ENCODE results near the gene CMTM7.
"Not testable (repeated sequence)": the region's sequence is repeated elsewhere in the genome, so short reads cannot be mapped to it uniquely, and the experiment has no call there.

CMTM7 gene

GRCh38 chr3:32460817-32461496 lies 69.3 kb downstream of the CMTM7 start:
- DNase-seq, result not testable (repeated sequence)

DNA sequence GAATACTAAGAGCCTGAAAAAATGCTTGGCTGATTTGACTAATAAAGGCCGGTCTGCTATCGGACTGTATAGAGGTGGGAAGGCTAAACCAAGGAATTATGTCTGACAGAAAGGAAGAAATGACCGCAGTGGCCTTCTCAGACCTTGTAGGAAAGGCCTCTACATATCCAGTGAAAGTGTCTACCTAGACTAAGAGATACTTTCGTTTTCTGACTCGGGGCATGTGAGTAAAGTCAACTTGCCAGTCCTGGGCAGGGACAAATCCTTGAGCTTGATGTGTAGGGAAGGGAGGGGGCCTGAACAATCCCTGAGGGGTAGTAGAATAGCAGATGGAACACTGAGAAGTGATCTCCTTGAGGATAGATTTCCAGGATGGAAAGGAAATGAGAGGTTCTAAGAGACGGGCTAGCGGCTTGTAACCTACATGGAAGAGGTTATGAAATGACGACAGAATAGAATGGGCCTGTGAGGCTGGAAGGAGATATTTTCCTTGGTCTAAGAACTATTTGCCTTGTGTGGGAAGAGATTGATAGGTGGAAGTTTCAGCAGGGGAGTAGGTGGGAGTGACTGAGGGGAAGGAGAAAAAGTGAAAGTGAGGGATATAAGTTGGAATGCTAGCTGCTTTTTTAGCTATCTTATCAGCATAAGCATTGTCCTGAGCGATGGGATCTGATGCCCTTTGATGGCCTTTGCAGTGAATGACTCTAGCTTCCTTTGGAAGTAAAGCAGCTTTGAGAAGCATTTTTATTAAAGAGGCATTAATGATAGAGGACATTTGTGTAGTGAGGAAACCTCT lies 70.7 kb downstream of the CMTM7 start:
- DNase-seq, result not testable (repeated sequence)

GRCh38 chr3:32463415-32463814 lies 71.8 kb downstream of the CMTM7 start:
- not testable (repeated sequence) for DNase-seq

- not testable (repeated sequence) for DNase-seq
Measured at GRCh38 chr3:32464726-32465125, 73.1 kb downstream of the CMTM7 start.

DNA sequence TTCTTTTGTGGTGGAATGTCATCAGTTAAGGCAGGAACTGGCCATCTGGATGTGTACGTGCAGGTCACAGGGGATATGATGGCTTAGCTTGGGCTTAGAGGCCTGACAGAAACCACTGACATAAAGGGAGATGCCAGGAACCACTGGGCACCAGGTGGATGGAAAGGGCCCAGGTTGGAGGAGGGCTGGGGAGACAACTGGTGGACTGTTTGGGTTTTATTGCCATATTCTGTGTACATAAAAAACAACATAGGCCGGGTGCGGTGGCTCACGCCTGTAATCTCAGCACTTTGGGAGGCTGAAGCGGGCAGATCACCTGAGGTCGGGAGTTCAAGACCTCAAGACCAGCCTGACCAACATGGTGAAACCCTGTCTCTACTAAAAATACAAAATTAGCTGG lies 75.2 kb downstream of the CMTM7 start:
- DNase-seq, result not testable (repeated sequence)

DNA sequence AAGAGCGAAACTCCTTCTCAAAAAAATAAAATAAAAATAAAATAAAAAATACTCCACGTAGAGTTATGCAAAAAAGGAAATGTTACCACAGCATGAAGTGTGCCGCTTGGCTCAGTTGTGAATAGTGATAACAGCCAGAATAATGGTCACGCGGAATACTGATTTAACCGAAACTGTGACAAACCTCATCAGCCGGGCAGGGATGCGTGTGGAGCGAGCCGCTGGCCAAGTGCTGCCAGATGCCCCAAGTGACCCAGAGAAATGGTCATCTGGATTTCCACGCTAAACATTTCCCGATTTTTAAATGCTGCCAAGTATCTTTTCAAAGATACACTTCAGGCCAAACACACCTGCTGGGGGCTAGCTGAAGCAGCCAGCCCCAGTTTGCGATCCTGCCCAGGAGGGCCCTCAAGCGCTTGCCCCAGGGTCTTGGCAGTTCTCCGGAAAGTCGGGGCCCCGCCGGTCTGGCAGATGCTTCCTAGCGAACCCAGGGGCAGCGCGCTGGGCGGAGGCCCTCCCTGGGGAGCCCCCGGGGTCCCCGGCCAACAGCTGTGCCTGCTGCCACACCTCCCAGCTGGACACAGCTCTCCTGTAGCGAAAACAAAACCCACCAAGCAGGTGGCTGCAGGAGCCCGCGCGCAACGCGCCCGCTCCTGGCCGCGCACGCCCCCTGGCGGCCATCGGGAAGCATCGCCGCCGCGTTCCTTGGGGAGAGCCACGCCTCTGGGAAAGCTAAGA lies 75.8 kb downstream of the CMTM7 start:
- DNase-seq, result peak; percentile 70

DNA sequence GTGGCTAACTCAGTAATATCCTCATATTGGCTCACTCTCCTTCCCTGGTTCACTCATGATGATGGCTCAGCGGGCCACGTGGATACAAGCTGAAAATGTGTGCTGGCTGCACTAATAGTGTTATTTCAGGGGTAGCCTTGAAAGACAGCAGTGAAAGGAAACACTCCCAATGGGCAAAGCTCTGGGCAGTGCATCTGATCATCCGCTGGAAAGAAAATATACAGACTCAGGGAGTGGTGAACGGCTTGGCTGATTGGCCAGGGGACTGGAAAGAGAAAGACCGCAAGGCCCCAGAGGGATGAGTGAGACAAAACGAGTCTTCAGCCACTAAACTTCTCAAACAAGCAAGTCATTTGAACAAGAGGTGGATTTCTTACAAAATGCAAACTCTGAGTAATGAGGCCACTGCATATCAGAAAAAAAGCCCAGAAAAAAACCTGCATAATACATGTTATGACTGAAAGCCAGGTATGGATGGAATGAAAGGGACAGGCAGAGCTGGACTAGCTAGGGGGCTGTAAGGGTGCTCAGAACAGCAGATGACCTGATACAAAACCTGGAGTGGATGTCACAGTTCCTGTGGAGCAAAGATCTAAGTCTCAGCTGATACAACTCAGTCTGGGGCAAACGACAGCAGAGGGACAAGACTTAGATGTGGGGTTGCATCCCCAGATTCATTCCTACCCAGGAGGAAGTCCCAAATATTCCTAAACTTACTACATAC lies 77.7 kb downstream of the CMTM7 start:
- no peak for DNase-seq

DNA sequence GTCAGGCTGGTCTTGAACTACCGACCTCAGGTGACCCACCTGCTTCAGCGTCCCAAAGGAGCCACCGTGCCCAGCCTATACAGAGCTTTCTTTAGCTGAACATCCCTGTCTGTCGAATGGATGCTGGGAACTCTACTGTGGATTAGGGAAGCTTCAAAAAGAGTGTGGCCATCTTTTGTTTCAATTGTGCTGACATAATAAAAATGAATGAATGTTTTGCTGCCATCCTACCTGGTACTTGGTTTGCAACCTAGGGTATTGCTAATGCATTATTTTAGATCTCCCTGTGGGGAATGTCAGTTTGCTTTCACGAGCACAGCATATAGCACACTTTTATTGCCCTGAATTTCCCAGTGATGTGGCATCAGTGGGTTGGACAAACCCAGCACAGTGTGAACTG lies 78.7 kb downstream of the CMTM7 start:
- DNase-seq, result no peak

DNA sequence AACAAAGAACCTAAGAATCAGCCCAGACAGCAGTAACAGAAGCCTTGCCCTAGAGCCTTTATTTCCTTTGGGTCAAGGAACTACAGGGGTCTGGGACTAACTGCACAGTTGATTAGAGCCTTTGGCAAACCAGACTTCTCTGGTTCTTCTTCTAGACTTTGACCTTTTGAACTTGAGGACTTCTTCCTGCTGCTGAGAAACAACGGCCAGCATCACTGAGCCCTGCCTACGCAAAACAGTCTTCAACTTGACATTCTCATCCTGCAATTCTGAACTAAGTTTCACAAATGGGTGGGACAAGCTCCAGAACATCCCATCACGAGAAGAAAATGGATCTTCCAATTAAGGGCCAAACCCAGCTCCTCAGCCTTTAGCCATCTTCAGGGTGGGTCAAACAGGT lies 79.6 kb downstream of the CMTM7 start:
- DNase-seq, result no peak

DNA sequence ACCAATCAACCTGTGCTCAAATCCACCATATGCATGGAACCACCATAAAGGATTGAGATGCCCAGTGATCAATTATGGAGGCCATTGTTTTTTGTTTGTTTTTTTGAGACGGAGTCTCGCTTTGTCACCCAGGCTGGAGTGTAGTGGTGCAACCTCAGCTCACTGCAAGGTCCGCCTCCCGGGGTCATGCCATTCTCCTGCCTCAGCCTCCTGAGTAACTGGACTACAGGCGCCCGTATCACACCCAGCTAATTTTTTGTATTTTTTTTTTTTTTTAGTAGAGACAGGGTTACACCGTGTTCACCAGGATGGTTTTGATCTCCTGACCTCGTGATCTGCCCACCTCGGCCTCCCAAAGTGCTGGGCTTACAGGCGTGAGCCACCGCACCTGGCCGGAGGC lies 80.5 kb downstream of the CMTM7 start:
- DNase-seq, result not testable (repeated sequence)

DNA sequence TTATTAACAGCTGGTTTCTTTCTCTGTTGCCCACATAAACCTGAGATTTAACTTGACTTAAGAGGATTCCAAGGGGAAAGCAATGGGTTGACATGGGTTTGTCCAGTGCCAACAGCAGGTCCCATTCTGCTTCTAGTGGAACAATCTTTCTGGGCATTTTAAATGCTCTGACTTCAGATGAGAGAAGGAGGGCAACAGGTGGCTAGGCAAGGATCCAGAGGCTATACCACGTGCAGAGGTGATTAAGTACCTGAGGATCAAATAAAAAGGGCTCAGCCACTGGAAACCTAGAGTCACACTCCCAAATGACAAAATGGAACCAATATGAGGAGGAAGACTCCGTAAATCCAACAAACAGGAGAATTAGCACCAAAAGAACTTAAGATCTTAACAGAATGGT lies 82.5 kb downstream of the CMTM7 start:
- no peak for DNase-seq

DNA sequence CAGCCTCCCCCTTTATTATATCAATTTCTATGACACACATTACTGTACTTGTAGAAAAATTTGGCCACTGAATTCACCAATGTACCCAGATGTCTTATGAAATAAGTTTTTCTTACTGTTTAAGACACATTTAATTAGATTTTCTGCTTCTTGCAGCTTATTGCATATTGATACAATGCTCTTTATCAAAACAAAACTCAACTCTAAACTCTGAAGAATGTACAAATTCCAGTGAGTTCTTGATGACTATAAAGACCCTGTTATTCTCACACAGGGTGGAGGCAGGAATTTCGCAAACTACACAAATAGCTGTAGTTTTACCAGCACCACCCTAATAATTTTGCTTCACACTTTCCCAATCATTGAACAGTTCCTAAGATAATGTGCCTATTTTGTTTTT lies 89.0 kb downstream of the CMTM7 start:
- DNase-seq, result no peak

DNA sequence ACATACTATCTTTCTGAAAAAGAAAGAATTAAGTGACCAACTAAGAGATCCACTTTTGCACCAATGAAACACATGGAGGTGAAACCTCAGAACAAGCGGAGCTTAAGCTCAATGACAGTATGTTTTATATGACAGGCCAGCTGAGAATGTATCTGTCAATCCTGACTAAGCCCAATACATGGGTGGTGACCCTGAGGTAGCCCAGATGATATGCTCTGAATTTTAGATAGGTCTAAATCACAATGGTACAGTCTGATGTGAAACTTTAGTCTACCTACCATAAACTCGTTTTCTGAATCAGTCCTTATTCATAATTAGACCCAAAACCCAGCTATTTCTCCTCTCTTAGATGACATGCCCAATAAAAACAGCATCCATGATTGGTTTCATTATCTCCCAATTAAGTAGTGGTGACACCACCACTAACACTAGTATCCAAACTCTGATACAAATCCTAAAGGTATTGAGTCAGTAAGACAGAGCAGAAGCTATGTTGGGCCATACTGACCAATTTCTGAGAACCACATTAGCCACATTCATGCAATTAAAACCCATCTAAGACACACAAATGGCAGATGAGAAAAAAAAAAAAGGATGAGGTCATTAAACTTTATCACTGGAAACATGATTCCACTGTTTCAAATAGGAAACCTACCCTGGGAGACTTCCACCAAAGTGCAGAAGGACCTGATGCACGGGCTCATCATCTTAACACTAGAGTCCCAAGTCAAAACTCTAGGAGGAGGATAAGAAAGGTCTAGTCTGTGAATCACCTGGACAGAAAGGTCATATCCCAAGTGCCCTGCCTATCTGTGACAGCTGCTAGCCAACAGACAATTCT lies 90.4 kb downstream of the CMTM7 start:
- DNase-seq, result no peak

DNA sequence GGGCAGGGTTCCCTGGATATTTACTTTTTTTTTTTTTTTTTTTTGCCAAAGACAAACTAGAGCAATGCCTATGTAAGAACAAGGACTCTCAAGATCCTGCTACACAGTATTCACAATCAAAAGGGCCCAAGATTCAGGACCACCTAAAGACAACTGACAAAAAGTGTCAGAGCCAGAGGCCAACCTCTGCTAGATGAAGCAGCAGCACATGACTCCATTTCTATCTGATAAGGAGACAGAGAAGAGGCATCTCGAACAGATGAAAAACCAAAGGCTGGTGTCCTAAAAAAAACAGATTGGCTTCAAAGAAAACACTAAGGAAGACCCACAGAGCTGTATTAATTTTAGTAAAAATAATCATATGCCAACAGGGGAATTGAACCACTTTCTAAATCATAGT lies 91.0 kb downstream of the CMTM7 start:
- no peak for DNase-seq

DNA sequence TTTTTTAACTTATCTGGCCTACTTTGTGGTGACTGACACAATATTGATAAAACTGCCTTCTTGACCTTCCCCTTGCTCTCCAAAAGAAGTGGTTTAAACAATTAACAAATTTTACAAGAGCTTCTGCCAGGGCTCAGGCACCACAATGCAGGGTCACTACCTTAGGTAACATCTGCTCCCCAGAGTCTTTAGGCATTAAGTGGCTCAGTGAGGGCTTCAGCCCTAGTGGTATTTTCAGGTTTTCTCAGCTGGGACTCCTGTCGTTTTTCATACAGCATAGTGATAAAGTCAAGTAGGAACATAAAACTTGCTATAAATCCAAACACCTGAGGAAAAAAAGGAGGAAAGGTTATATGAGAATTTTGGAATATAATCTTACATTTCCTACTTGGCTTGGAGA lies 92.1 kb downstream of the CMTM7 start:
- DNase-seq, result no peak

- peak; percentile 9 for DNase-seq
Measured at GRCh38 chr3:32484436-32484835, 92.8 kb downstream of the CMTM7 start.

DNA sequence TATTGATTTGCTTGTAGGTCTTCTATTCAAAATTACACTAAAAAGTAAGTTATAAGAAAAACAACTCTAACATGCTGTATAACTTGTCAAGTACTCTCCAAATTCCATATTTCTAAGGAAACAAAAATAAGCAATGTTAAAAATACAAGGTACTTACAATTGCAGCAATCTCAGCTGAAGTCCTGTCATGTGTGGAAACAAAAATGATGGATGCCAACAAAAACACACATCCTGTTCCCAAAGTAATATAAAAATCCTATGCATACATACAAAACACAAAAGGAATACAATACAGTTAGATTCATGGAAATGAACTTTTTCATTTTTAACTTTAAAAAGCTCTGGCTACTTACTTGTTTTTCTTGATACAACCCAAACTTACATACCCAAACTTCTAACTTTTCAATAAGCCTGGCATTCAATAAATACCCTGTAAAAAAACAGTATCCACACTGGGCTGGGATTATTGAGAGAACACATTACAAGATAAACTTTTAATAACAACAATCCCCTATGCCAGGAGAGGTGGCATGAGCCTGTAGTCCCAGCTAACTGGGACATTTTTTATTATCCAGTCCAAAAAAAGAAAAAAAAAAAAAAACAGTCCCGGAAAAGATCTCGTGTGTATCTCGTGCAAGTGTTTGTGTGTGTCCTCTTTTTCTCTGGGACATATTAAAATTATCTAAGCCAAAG lies 96.3 kb downstream of the CMTM7 start:
- no peak for DNase-seq

DNA sequence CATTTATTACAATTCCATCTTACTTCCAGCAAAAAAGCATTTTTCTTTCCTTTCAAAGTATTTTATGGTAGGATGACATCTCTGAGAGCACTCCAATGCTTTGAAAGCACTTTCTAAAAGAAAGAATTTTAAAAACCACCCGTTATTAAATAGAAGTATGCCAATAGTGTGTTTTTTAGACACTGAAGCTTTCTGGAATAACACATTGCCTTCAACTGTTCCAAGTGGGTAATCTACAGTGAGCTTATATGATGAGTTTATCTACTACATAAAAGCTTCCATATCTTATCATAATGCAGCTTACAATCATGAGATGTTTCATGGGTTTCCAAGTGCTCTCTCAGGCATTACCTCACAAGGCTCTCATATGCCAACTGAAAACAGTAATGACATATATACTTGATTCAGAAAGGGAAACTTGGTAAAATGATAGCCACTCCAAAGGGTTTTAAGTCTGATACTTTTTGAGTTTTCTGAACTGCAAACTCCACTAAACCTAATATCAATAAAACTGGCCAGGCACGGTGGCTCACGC lies 96.9 kb downstream of the CMTM7 start:
- DNase-seq, result no peak

GRCh38 chr3:32492684-32493436 lies 101.2 kb downstream of the CMTM7 start:
- no peak for DNase-seq
